Peyer's patch (tissue), 4 donors: Measurements from ENCODE around the gene ZNF324B. TPM values are rescaled to one million over a fixed set of nuclear protein-coding genes. Genes with fewer than 3 reads are reported as not detected.
A peak's percentile ranks its signal among the peaks of the same experiment; 100 is the strongest.
"Not testable (repeated sequence)": the region's sequence is repeated elsewhere in the genome, so short reads cannot be mapped to it uniquely, and the experiment has no call there.

ENCODE experiments used
- DNase-seq, 3 donors: peaks; one replicate each; pipeline ENCODE4 v3.0.0-alpha.2; 2017 to 2019
- H3K27ac ChIP-seq, 4 donors: fragments of 200-600 bp; sonication (generic); one replicate each; pipeline ENCODE4 v1.5.1; 2016 to 2019
- H3K27me3 ChIP-seq, 2 donors: fragments of 200-600 bp; sonication (generic); one replicate each; pipeline ENCODE4 v1.5.1; 2019
- H3K36me3 ChIP-seq, 3 donors: fragments of 200-600 bp; sonication (generic); one replicate each; pipeline ENCODE4 v1.5.1; 2016 to 2019
- H3K4me1 ChIP-seq, 4 donors: fragments of 200-600 bp; sonication (generic); one replicate each; pipeline ENCODE4 v1.5.1; 2016 to 2019
- H3K4me3 ChIP-seq, 4 donors: fragments of 200-600 bp; sonication (generic); 1 replicate in 3 of 4; 2 replicates in 1 of 4; pipeline ENCODE4 v1.5.1; 2016 to 2019; ENCODE audit warnings: mild to moderate bottlenecking in 1 of 4
- H3K9me3 ChIP-seq, 4 donors: fragments of 200-600 bp; sonication (generic); one replicate each; pipeline ENCODE4 v1.5.1; 2016 to 2019; ENCODE audit warnings: mild to moderate bottlenecking in 1 of 4
- CTCF ChIP-seq, 6 experiments: fragments of 450-650 bp in 4 of 6; fragments of 200-600 bp in 2 of 6; sonication (generic) in 1 of 6; IDR thresholded peaks; one replicate each; pipeline ENCODE4 v1.5.1; 2017 to 2019; ENCODE audit warnings: antibody characterized with exemption in 6 of 6, mild to moderate bottlenecking in 3 of 6, moderate library complexity in 1 of 6
- POLR2A ChIP-seq, 2 donors: fragments of 450-650 bp; IDR thresholded peaks; one replicate each; pipeline ENCODE4 v1.5.1; 2017; ENCODE audit warnings: antibody characterized with exemption in 2 of 2, mild to moderate bottlenecking in 2 of 2, moderate library complexity in 2 of 2
- total RNA-seq, 4 donors: library from RNA; depleted of rRNA; stranded (reverse); fragments of >200 nt; gene quantifications; one replicate each; pipeline ENCODE4 v1.1.0, GENCODE V29; 2016

Gene ZNF324B
- total RNA-seq, 4 donors from 2014 or later: 7.0 to 13.1 (median 10.5) TPM

GRCh38 chr19:58466089-58466759, 14.8 kb downstream of the ZNF324B start:
- H3K4me1 ChIP-seq: peaks cover 0 to 9% (median 6%) of the 10 kb centered on the region in 4 donors
- H3K36me3 ChIP-seq: peaks cover 0 to 20% (median 0%) of the 10 kb centered on the region in 3 donors
- TF ChIP-seq CTCF (IDR thresholded peaks at IDR 0.05): no peak
- TF ChIP-seq POLR2A (IDR thresholded peaks at IDR 0.05): no peak
- no peak for DNase-seq
- H3K27ac ChIP-seq: peak overlapping the region in 2 of 4 donors; percentile 72 to 83
- peak overlapping the region; percentile 69 to 93 (median 87) for H3K4me3 ChIP-seq
- H3K9me3 ChIP-seq: no peaks in the 10 kb centered on the region
- no peaks in the 10 kb centered on the region for H3K27me3 ChIP-seq

GRCh38 chr19:58466760-58467589, 15.6 kb downstream of the ZNF324B start, which contains the start of gene ZNF324:
ZNF324 (plus strand) TSS chr19:58467080; CDS start chr19:58469186, 2,106 bp downstream.
- H3K9me3 ChIP-seq: no peaks in the 10 kb centered on the region
- no peaks in the 10 kb centered on the region for H3K27me3 ChIP-seq
- peak within 1 kb of the TSS; percentile 53 to 83 (median 72) for H3K27ac ChIP-seq
- DNase-seq: peak; percentile 99
- peaks cover 0 to 9% (median 6%) of the 10 kb centered on the region in 4 donors for H3K4me1 ChIP-seq
- H3K4me3 ChIP-seq: peak within 1 kb of the TSS; percentile 69 to 93 (median 87)
- TF ChIP-seq CTCF (IDR thresholded peaks at IDR 0.05) (no peak), POLR2A (IDR thresholded peaks at IDR 0.05) (peak; percentile 34 to 51)
- peaks cover 0 to 26% (median 0%) of the 10 kb centered on the region in 3 donors for H3K36me3 ChIP-seq

- Histone ChIP-seq H3K36me3 (peaks cover 0 to 38% (median 0%) of the 10 kb centered on the region in 3 donors), H3K27me3 (no peaks in the 10 kb centered on the region), H3K9me3 (no peaks in the 10 kb centered on the region), H3K4me3 (no peak overlapping the region), H3K4me1 (peaks cover 0 to 9% (median 6%) of the 10 kb centered on the region in 4 donors), H3K27ac (no peak overlapping the region)
- TF ChIP-seq POLR2A (IDR thresholded peaks at IDR 0.05) (no peak), CTCF (IDR thresholded peaks at IDR 0.05) (no peak)
- DNase-seq: no peak
Measured at GRCh38 chr19:58468216-58468839, 16.9 kb downstream of the ZNF324B start.

GRCh38 chr19:58469241-58470013, 18.0 kb downstream of the ZNF324B start:
- peaks cover 0 to 38% (median 0%) of the 10 kb centered on the region in 3 donors for H3K36me3 ChIP-seq
- TF ChIP-seq POLR2A (IDR thresholded peaks at IDR 0.05) (no peak), CTCF (IDR thresholded peaks at IDR 0.05) (no peak)

GRCh38 chr19:58470837-58471543, 19.6 kb downstream of the ZNF324B start:
- not testable (repeated sequence) for H3K27me3 ChIP-seq, H3K4me3 ChIP-seq, H3K9me3 ChIP-seq, DNase-seq, H3K27ac ChIP-seq
- H3K36me3 ChIP-seq: peaks cover 0 to 38% (median 0%) of the 10 kb centered on the region in 3 donors
- peaks cover 0 to 13% (median 10%) of the 10 kb centered on the region in 4 donors for H3K4me1 ChIP-seq

More at GRCh38 chr19:58469241-58470013, 18.0 kb downstream of the ZNF324B start:
- Histone ChIP-seq H3K9me3 (no peaks in the 10 kb centered on the region), H3K27ac (no peak overlapping the region), H3K27me3 (no peaks in the 10 kb centered on the region), H3K4me1 (peaks cover 0 to 9% (median 6%) of the 10 kb centered on the region in 4 donors), H3K4me3 (no peak overlapping the region)
- no peak for DNase-seq
